ENCODE measurements around the gene LY6G5B.

Gene LY6G5B

GRCh38 chr6:31642798-31643570 is 26.8 kb upstream of the LY6G5B start:
- DNase-seq, result no peak

GRCh38 chr6:31643818-31644454 is 25.8 kb upstream of the LY6G5B start:
- DNase-seq, result no peak

GRCh38 chr6:31645325-31645724 is 24.5 kb upstream of the LY6G5B start:
- no peak for DNase-seq

GRCh38 chr6:31651602-31652191 is 18.1 kb upstream of the LY6G5B start:
- DNase-seq, result peak; percentile 77

GRCh38 chr6:31652925-31653724 is 16.7 kb upstream of the LY6G5B start:
- peak; percentile 92 for DNase-seq

- DNase-seq, result no peak
Measured at GRCh38 chr6:31654574-31655348, 15.0 kb upstream of the LY6G5B start.

GRCh38 chr6:31655349-31656237 is 14.2 kb upstream of the LY6G5B start, which contains the start of gene APOM:
TSS of gene APOM (plus strand) at chr6:31655894. CDS start at chr6:31655967, 73 bp downstream.
- DNase-seq, result no peak

GRCh38 chr6:31657406-31658157 is 12.2 kb upstream of the LY6G5B start:
- DNase-seq, result peak; percentile 45

- DNase-seq, result no peak
Measured at GRCh38 chr6:31658158-31658688, 11.6 kb upstream of the LY6G5B start.

- DNase-seq, result no peak
Measured at GRCh38 chr6:31658983-31659648, 10.7 kb upstream of the LY6G5B start.

- DNase-seq, result peak; percentile 52
Measured at GRCh38 chr6:31659649-31660380, 10.0 kb upstream of the LY6G5B start.

- DNase-seq, result peak; percentile 88
Measured at GRCh38 chr6:31660381-31661261, 9.2 kb upstream of the LY6G5B start, which contains the start of gene C6orf47. TSS of gene C6orf47 (minus strand) at chr6:31660778. CDS start at chr6:31659947, 831 bp downstream.

- no peak for DNase-seq
Measured at GRCh38 chr6:31661262-31662123, 8.3 kb upstream of the LY6G5B start.

- DNase-seq, result no peak
Measured at GRCh38 chr6:31662124-31662723, 7.6 kb upstream of the LY6G5B start.

- DNase-seq, result no peak
Measured at GRCh38 chr6:31663126-31663960, 6.4 kb upstream of the LY6G5B start.

All from activated CD4-positive, alpha-beta T cell treated with anti-CD3 and anti-CD28 coated beads, Interleukin-10, Interleukin-2, amounts not matched to agents 100 ng/mL and 50 ng/mL, durations not matched to agents 16 hours and 8 hours (primary cell).